CD4-positive, alpha-beta T cell treated with Interleukin-6 for 4 hours (primary cell): ENCODE measurements around the gene RPAIN.
"Not testable (repeated sequence)": the region's sequence is repeated elsewhere in the genome, so short reads cannot be mapped to it uniquely, and the experiment has no call there.

Experiments
- DNase-seq: peaks from one replicate; pipeline ENCODE4 v3.0.0-alpha.2; 2020; ENCODE audit warnings: mixed read lengths

The RPAIN gene

GRCh38 chr17:5430413-5430999, 10.5 kb downstream of the RPAIN start:
- DNase-seq: no peak

- not testable (repeated sequence) for DNase-seq
Measured at GRCh38 chr17:5431234-5431633, 11.3 kb downstream of the RPAIN start.

GRCh38 chr17:5431949-5432556, 12.1 kb downstream of the RPAIN start:
- DNase-seq: no peak

- DNase-seq: no peak
Measured at GRCh38 chr17:5434984-5435383, 15.0 kb downstream of the RPAIN start.

GRCh38 chr17:5435781-5436315, 15.9 kb downstream of the RPAIN start:
- not testable (repeated sequence) for DNase-seq

- no peak for DNase-seq
Measured at GRCh38 chr17:5437721-5438317, 17.8 kb downstream of the RPAIN start.

GRCh38 chr17:5438716-5439445, 18.9 kb downstream of the RPAIN start, which contains the start of gene C1QBP:
Gene C1QBP, minus strand, starts transcription at chr17:5439155. Its CDS starts 82 bp downstream, at chr17:5439073.
- peak; percentile 93 for DNase-seq

GRCh38 chr17:5439446-5439764, 19.4 kb downstream of the RPAIN start:
- no peak for DNase-seq

- no peak for DNase-seq
Measured at GRCh38 chr17:5443728-5444127, 23.7 kb downstream of the RPAIN start.

GRCh38 chr17:5444209-5444608, 24.2 kb downstream of the RPAIN start:
- no peak for DNase-seq

GRCh38 chr17:5446786-5447185, 26.8 kb downstream of the RPAIN start:
- DNase-seq: no peak

- no peak for DNase-seq
Measured at GRCh38 chr17:5464717-5465507, 44.9 kb downstream of the RPAIN start.

- DNase-seq: no peak
Measured at GRCh38 chr17:5466295-5466694, 46.3 kb downstream of the RPAIN start.

GRCh38 chr17:5467416-5467815, 47.4 kb downstream of the RPAIN start:
- DNase-seq: no peak

GRCh38 chr17:5468075-5468473, 48.1 kb downstream of the RPAIN start:
- no peak for DNase-seq

GRCh38 chr17:5472511-5472910, 52.5 kb downstream of the RPAIN start:
- no peak for DNase-seq

- DNase-seq: no peak
Measured at GRCh38 chr17:5473906-5474305, 53.9 kb downstream of the RPAIN start.

GRCh38 chr17:5478992-5479391, 59.0 kb downstream of the RPAIN start:
- DNase-seq: no peak

- DNase-seq: no peak
Measured at GRCh38 chr17:5480962-5481361, 61.0 kb downstream of the RPAIN start.

- no peak for DNase-seq
Measured at GRCh38 chr17:5481451-5481850, 61.5 kb downstream of the RPAIN start.
